H9 (cell line): ENCODE measurements around the gene OPRL1. TPM values are rescaled to one million over a fixed set of nuclear protein-coding genes. Genes with fewer than 3 reads are reported as not detected.

ENCODE experiments used
- DNase-seq: peaks from one replicate; pipeline ENCODE4 v3.0.0-alpha.2; 2017
- H2AFZ ChIP-seq: one replicate; pipeline ENCODE4 v1.6.1; 2013; ENCODE audit warnings: mild to moderate bottlenecking, low read length, control low read depth, moderate library complexity
- H2AK5ac ChIP-seq: 2 replicates; pipeline ENCODE4 v1.6.1; 2013; ENCODE audit warnings: low read length, control low read depth, mixed read lengths; ENCODE audit not compliant: insufficient read length
- H2BK120ac ChIP-seq: one replicate; pipeline ENCODE4 v1.6.1; 2013; ENCODE audit warnings: low read depth, mild to moderate bottlenecking, low read length, control low read depth, inconsistent platforms; ENCODE audit not compliant: poor library complexity, severe bottlenecking
- H2BK12ac ChIP-seq: 2 replicates; pipeline ENCODE4 v1.6.1; 2013; ENCODE audit warnings: low read length, control low read depth, mixed read lengths, low read depth; ENCODE audit not compliant: insufficient read length
- H2BK15ac ChIP-seq: 2 replicates; pipeline ENCODE4 v1.6.1; 2013; ENCODE audit warnings: low read depth, low read length, control low read depth
- H2BK20ac ChIP-seq: one replicate; pipeline ENCODE4 v1.6.1; 2013; ENCODE audit warnings: low read depth, mild to moderate bottlenecking, low read length, control low read depth, inconsistent platforms; ENCODE audit not compliant: poor library complexity, severe bottlenecking
- H2BK5ac ChIP-seq: 2 replicates; pipeline ENCODE4 v1.6.1; 2013; ENCODE audit warnings: low read length, control low read depth, mixed read lengths; ENCODE audit not compliant: insufficient read length
- H3K14ac ChIP-seq: 2 replicates; pipeline ENCODE4 v1.6.1; 2013; ENCODE audit warnings: low read length, control low read depth; ENCODE audit not compliant: insufficient read depth
- H3K18ac ChIP-seq: 2 replicates; pipeline ENCODE4 v1.6.1; 2013; ENCODE audit warnings: low read depth, mild to moderate bottlenecking, mixed read lengths, low read length, control low read depth; ENCODE audit not compliant: insufficient read length
- H3K23ac ChIP-seq: 2 replicates; pipeline ENCODE4 v1.6.1; 2013; ENCODE audit warnings: low read length, control low read depth, mixed read lengths, low read depth; ENCODE audit not compliant: insufficient read length
- H3K23me2 ChIP-seq: 2 replicates; pipeline ENCODE4 v1.6.1; 2013; ENCODE audit warnings: low read depth, mild to moderate bottlenecking, mixed read lengths, low read length, control low read depth; ENCODE audit not compliant: insufficient read length, poor library complexity, severe bottlenecking
- H3K27ac ChIP-seq: 2 replicates; pipeline ENCODE4 v1.5.1; 2013; ENCODE audit warnings: low read length, control low read depth, mixed read lengths, low read depth; ENCODE audit not compliant: insufficient read length
- H3K27me3 ChIP-seq: 2 replicates; pipeline ENCODE4 v1.6.1; 2013; ENCODE audit warnings: low read length, control low read depth, inconsistent platforms; ENCODE audit not compliant: insufficient read depth
- H3K4ac ChIP-seq: 2 replicates; pipeline ENCODE4 v1.6.1; 2013; ENCODE audit warnings: low read depth, mild to moderate bottlenecking, control low read depth, inconsistent platforms, low read length, moderate library complexity
- H3K4me1 ChIP-seq: 2 replicates; pipeline ENCODE4 v1.6.1; 2013; ENCODE audit warnings: low read length, control low read depth, inconsistent platforms; ENCODE audit not compliant: insufficient read depth
- H3K4me2 ChIP-seq: 2 replicates; pipeline ENCODE4 v1.6.1; 2013; ENCODE audit warnings: low read length, control low read depth, mixed read lengths; ENCODE audit not compliant: insufficient read length, insufficient read depth
- H3K56ac ChIP-seq: 2 replicates; pipeline ENCODE4 v1.6.1; 2013; ENCODE audit warnings: low read depth, mild to moderate bottlenecking, mixed read lengths, low read length, control low read depth; ENCODE audit not compliant: insufficient read length
- H3K79me1 ChIP-seq: 2 replicates; pipeline ENCODE4 v1.6.1; 2013; ENCODE audit warnings: low read depth, mild to moderate bottlenecking, moderate library complexity, low read length, control low read depth, inconsistent platforms; ENCODE audit not compliant: insufficient read depth, poor library complexity, severe bottlenecking
- H3K79me2 ChIP-seq: 2 replicates; pipeline ENCODE4 v1.6.1; 2013; ENCODE audit warnings: low read length, control low read depth, inconsistent platforms; ENCODE audit not compliant: insufficient read depth
- H3K9ac ChIP-seq: 2 replicates; pipeline ENCODE4 v1.6.1; 2013; ENCODE audit warnings: low read length, control low read depth, mixed read lengths; ENCODE audit not compliant: insufficient read length; ENCODE audit errors: extremely low read depth
- H3K9me3 ChIP-seq: one replicate; pipeline ENCODE4 v1.6.1; 2013; ENCODE audit warnings: low read depth, low read length, inconsistent platforms; ENCODE audit not compliant: control insufficient read depth
- H3T11ph ChIP-seq: one replicate; pipeline ENCODE4 v1.6.1; 2013; ENCODE audit warnings: mild to moderate bottlenecking, low read length, control low read depth, inconsistent platforms
- H4K20me1 ChIP-seq: one replicate; pipeline ENCODE4 v1.6.1; 2013; ENCODE audit not compliant: control insufficient read depth, insufficient read length, insufficient read depth
- H4K5ac ChIP-seq: 2 replicates; pipeline ENCODE4 v1.6.1; 2013; ENCODE audit warnings: low read depth, mild to moderate bottlenecking, mixed read lengths, low read length, control low read depth; ENCODE audit not compliant: insufficient read length
- H4K8ac ChIP-seq: replicated peaks from 2 replicates; pipeline ENCODE4 v1.6.1; 2013; ENCODE audit warnings: low read length, control low read depth, mixed read lengths, low read depth; ENCODE audit not compliant: insufficient read length
- H4K91ac ChIP-seq: 2 replicates; pipeline ENCODE4 v1.6.1; 2013; ENCODE audit warnings: low read depth, mild to moderate bottlenecking, moderate library complexity, mixed read lengths, low read length, control low read depth; ENCODE audit not compliant: insufficient read length
- H3K27ac Mint-ChIP-seq, 3 experiments: 2 replicates in 2 of 3; 3 replicates in 1 of 3; pipeline ENCODE4 v1.8.0; 2020 to 2021; ENCODE audit warnings: mixed read lengths in 3 of 3, mild to moderate bottlenecking in 1 of 3, moderate library complexity in 1 of 3
- H3K27me3 Mint-ChIP-seq: 2 replicates; pipeline ENCODE4 v1.8.0; 2021; ENCODE audit warnings: low read depth, mild to moderate bottlenecking, moderate library complexity, mixed read lengths
- H3K36me3 Mint-ChIP-seq, 3 experiments: 2 replicates in 2 of 3; 3 replicates in 1 of 3; pipeline ENCODE4 v1.8.0; 2020 to 2021; ENCODE audit warnings: low read depth in 3 of 3, mixed read lengths in 3 of 3; ENCODE audit not compliant: insufficient read depth in 1 of 3
- H3K4me1 Mint-ChIP-seq, 2 experiments: 2 replicates each; pipeline ENCODE4 v1.8.0; 2020; ENCODE audit warnings: mixed read lengths in 2 of 2
- H3K4me3 Mint-ChIP-seq, 2 experiments: 2 replicates in 1 of 2; 3 replicates in 1 of 2; pipeline ENCODE4 v1.8.0; 2020 to 2021; ENCODE audit warnings: mild to moderate bottlenecking in 2 of 2, mixed read lengths in 2 of 2, moderate library complexity in 1 of 2
- H3K9me3 Mint-ChIP-seq, 2 experiments: 2 replicates in 1 of 2; 3 replicates in 1 of 2; pipeline ENCODE4 v1.8.0; 2020; ENCODE audit warnings: mild to moderate bottlenecking in 2 of 2, mixed read lengths in 2 of 2, moderate library complexity in 1 of 2
- CTCF ChIP-seq: fragments of 200-600 bp; sonication (generic); conservative IDR thresholded peaks from 3 replicates; pipeline ENCODE4 v1.8.0; 2021; ENCODE audit warnings: antibody characterized with exemption, mild to moderate bottlenecking
- WGBS: extraction: QIAGEN DNeasy Blood & Tissue Kit; methylation state at CpG from one replicate; pipeline ENCODE4 v1.1.7; 2013; ENCODE audit warnings: missing lambda C conversion rate, low lambda C conversion rate, mixed read lengths; ENCODE audit not compliant: insufficient read length; ENCODE audit errors: extremely low coverage; 5-methylcytosine and 5-hydroxymethylcytosine counted together
- total RNA-seq: library from RNA; stranded (reverse); gene quantifications from 2 replicates; pipeline ENCODE4 v1.2.1, GENCODE V29; 2021

The OPRL1 gene
- total RNA-seq, 1 experiment from 2014 or later, result 0.90 TPM

- Histone ChIP-seq H4K8ac (no peak overlapping the region), H2BK20ac (no peak overlapping the region), H2BK15ac (no peak overlapping the region), H2BK12ac (no peak overlapping the region), H3K79me1 (no peaks in the 10 kb centered on the region), H2BK5ac (no peak overlapping the region), H3K23me2 (no peaks in the 10 kb centered on the region), H3K4ac (no peak overlapping the region), H2AK5ac (no peak overlapping the region), H2AFZ (no peak overlapping the region), H3K56ac (no peak overlapping the region), H4K91ac (no peak overlapping the region), H3K9me3 (no peaks in the 10 kb centered on the region), H3K18ac (no peak overlapping the region), H3K23ac (no peak overlapping the region), H3K79me2 (no peaks in the 10 kb centered on the region), H2BK120ac (no peak overlapping the region), H4K20me1 (no peaks in the 10 kb centered on the region), H3K4me2 (no peak overlapping the region), H3K27ac (no peak overlapping the region), H4K5ac (no peak overlapping the region), H3K9ac (no peak overlapping the region), H3T11ph (no peak overlapping the region), H3K14ac (no peak overlapping the region; the same call in 1 of the 2 replicates), H3K27me3 (no peaks in the 10 kb centered on the region), H3K4me1 (no peaks in the 10 kb centered on the region; the same call in 1 of the 2 replicates)
- no peak for TF ChIP-seq CTCF
- peaks cover 21% of the 10 kb centered on the region for H3K27me3 Mint-ChIP-seq
- peaks cover 5% of the 10 kb centered on the region in 2 experiments for H3K9me3 Mint-ChIP-seq
- H3K4me1 Mint-ChIP-seq, result peaks cover 6 to 11% of the 10 kb centered on the region in 2 experiments
- WGBS, result no CpG with 5 or more reads among the region's 4 CpGs
- no peak overlapping the region; a peak in 1 of 5 replicates for H3K4me3 Mint-ChIP-seq
- H3K27ac Mint-ChIP-seq, result no peak overlapping the region
- no peak for DNase-seq
- peaks cover 2 to 5% (median 2%) of the 10 kb centered on the region in 3 experiments; a peak in 5 of 7 replicates for H3K36me3 Mint-ChIP-seq
Measured at GRCh38 chr20:64095455-64095854, 15.6 kb downstream of the OPRL1 start.
